GM23338 (cell line): ENCODE data around the gene FOXF1. TPM values are rescaled to one million over a fixed set of nuclear protein-coding genes. Genes with fewer than 3 reads are reported as not detected.

Source experiments
- ATAC-seq: fragments of 200-7000 bp; cut with Tn5 transposase; 3 replicates; pipeline ENCODE4 v1.9.1; 2020
- DNase-seq: peaks from one replicate; pipeline ENCODE4 v3.0.0-alpha.2; 2015; ENCODE audit warnings: low spot score
- H2AFZ ChIP-seq: fragments of 200-600 bp; sonication (generic); 2 replicates; pipeline ENCODE4 v1.8.0; 2016; ENCODE audit warnings: antibody characterized with exemption, mild to moderate bottlenecking, moderate library complexity
- H3F3A ChIP-seq: fragments of 200-600 bp; sonication (generic); replicated peaks from 2 replicates; pipeline ENCODE4 v1.8.0; 2017; ENCODE audit warnings: antibody characterized with exemption, mixed run types, low read depth
- H3K27ac ChIP-seq: fragments of 200-600 bp; sonication (generic); 2 replicates; pipeline ENCODE4 v1.6.1; 2016; ENCODE audit warnings: low read depth
- H3K27me3 ChIP-seq: fragments of 200-600 bp; sonication (generic); 2 replicates; pipeline ENCODE4 v1.8.0; 2016; ENCODE audit warnings: mild to moderate bottlenecking, mixed run types, moderate library complexity; ENCODE audit not compliant: insufficient read depth
- H3K36me3 ChIP-seq: fragments of 200-600 bp; sonication (generic); 2 replicates; pipeline ENCODE4 v1.8.0; 2016; ENCODE audit warnings: mild to moderate bottlenecking; ENCODE audit not compliant: insufficient read depth
- H3K4me1 ChIP-seq: fragments of 200-600 bp; sonication (generic); 2 replicates; pipeline ENCODE4 v1.8.0; 2016; ENCODE audit warnings: mild to moderate bottlenecking, moderate library complexity; ENCODE audit not compliant: insufficient read depth
- H3K4me2 ChIP-seq: fragments of 200-600 bp; sonication (generic); 2 replicates; pipeline ENCODE4 v1.7.1; 2017; ENCODE audit warnings: mixed run types
- H3K4me3 ChIP-seq: fragments of 200-600 bp; sonication (generic); 2 replicates; pipeline ENCODE4 v1.6.1; 2016; ENCODE audit warnings: mixed run types
- H3K79me2 ChIP-seq: fragments of 200-600 bp; sonication (generic); replicated peaks from 2 replicates; pipeline ENCODE4 v1.8.0; 2017; ENCODE audit warnings: mild to moderate bottlenecking; ENCODE audit not compliant: insufficient read depth
- H3K9me2 ChIP-seq: fragments of 200-600 bp; sonication (generic); 2 replicates; pipeline ENCODE4 v1.8.0; 2017; ENCODE audit not compliant: insufficient read depth
- H4K20me1 ChIP-seq: fragments of 200-600 bp; sonication (generic); replicated peaks from 2 replicates; pipeline ENCODE4 v1.8.0; 2017; ENCODE audit warnings: mild to moderate bottlenecking; ENCODE audit not compliant: insufficient read depth
- H3K27ac Mint-ChIP-seq: 2 replicates; pipeline ENCODE4 v1.8.0; 2020; ENCODE audit warnings: inconsistent platforms, mild to moderate bottlenecking, moderate library complexity, mixed read lengths
- H3K27me3 Mint-ChIP-seq: 3 replicates; pipeline ENCODE4 v1.8.0; 2022; ENCODE audit warnings: low read depth, mild to moderate bottlenecking, moderate library complexity, mixed read lengths, inconsistent platforms; ENCODE audit not compliant: insufficient read depth, poor library complexity
- H3K36me3 Mint-ChIP-seq: 3 replicates; pipeline ENCODE4 v1.8.0; 2021; ENCODE audit warnings: low read depth, mild to moderate bottlenecking, inconsistent platforms, moderate library complexity, mixed read lengths
- H3K4me1 Mint-ChIP-seq: 3 replicates; pipeline ENCODE4 v1.8.0; 2020; ENCODE audit warnings: mild to moderate bottlenecking, inconsistent platforms, mixed read lengths
- H3K4me3 Mint-ChIP-seq: 3 replicates; pipeline ENCODE4 v1.8.0; 2021; ENCODE audit warnings: moderate library complexity, mild to moderate bottlenecking, inconsistent platforms, mixed read lengths
- H3K9me3 Mint-ChIP-seq: 3 replicates; pipeline ENCODE4 v1.8.0; 2020; ENCODE audit warnings: moderate library complexity, mild to moderate bottlenecking, inconsistent platforms, mixed read lengths
- CREB1 ChIP-seq: fragments of 250-450 bp; sonication (Bioruptor Pico); IDR thresholded peaks from 2 replicates; pipeline ENCODE4 v1.5.0; 2020; ENCODE audit warnings: low read depth, mild to moderate bottlenecking, moderate library complexity
- ETS1 ChIP-seq: IDR thresholded peaks from 2 replicates; pipeline ENCODE4 v1.6.1; 2016; ENCODE audit warnings: antibody characterized with exemption
- EZH2 ChIP-seq: fragments of 200-600 bp; sonication (generic); IDR thresholded peaks from one replicate; pipeline ENCODE4 v1.8.0; 2017; ENCODE audit warnings: antibody characterized with exemption, mild to moderate bottlenecking, low read depth; ENCODE audit not compliant: unreplicated experiment
- EZH2phosphoT487 ChIP-seq: fragments of 200-600 bp; sonication (generic); IDR thresholded peaks from one replicate; pipeline ENCODE4 v1.8.1; 2018; ENCODE audit warnings: antibody characterized with exemption; ENCODE audit not compliant: unreplicated experiment
- ZNF462 ChIP-seq: fragments of 250-450 bp; sonication (Bioruptor Pico); IDR thresholded peaks from 2 replicates; pipeline ENCODE4 v1.5.0; 2020; ENCODE audit warnings: mild to moderate bottlenecking, moderate library complexity
- polyA plus RNA-seq: library from polyadenylated mRNA; unstranded; fragments of >200 nt; fragmentation: Nextera tagmentation; extraction: Ambion mirVana; gene quantifications from 2 replicates; pipeline ENCODE4 v1.2.1, GENCODE V29; 2016
- total RNA-seq: library from RNA; depleted of rRNA; stranded (reverse); fragments of >200 nt; shearing (Covaris generic); gene quantifications from 2 replicates; pipeline ENCODE4 v1.2.3, GENCODE V29; 2014
- TF ChIP-seq, protein P1 (sequence below), 2 experiments: fragments of 200-600 bp in 1 of 2; sonication (generic) in 1 of 2; conservative IDR thresholded peaks; 2 replicates each; pipeline versions ENCODE4 v1.5.1 to v1.6.1; 2016 to 2017; ENCODE audit warnings: antibody characterized with exemption in 2 of 2, low read depth in 2 of 2, mild to moderate bottlenecking in 2 of 2, moderate library complexity in 1 of 2
- TF ChIP-seq, protein P2 (sequence below): IDR thresholded peaks from one replicate; pipeline ENCODE4 v1.6.1; 2018; ENCODE audit warnings: antibody characterized with exemption; ENCODE audit not compliant: unreplicated experiment

FOXF1 gene
- total and polyA plus RNA-seq, 2 experiments from 2014 or later, result 0.10 to 0.15 TPM

- no peaks in the 10 kb centered on the region for H3F3A ChIP-seq
- H3K27me3 ChIP-seq, result no peaks in the 10 kb centered on the region
- Mint-ChIP-seq H3K27ac (no peak overlapping the region), H3K9me3 (no peaks in the 10 kb centered on the region), H3K36me3 (peaks cover 10% of the 10 kb centered on the region; the same call in 2 of the 3 replicates), H3K4me3 (no peak overlapping the region), H3K4me1 (no peaks in the 10 kb centered on the region), H3K27me3 (peaks cover 3% of the 10 kb centered on the region)
- no peak overlapping the region for H3K27ac ChIP-seq
- no peaks in the 10 kb centered on the region for H3K9me2 ChIP-seq
- H3K4me2 ChIP-seq, result no peak overlapping the region
- no peak overlapping the region for H2AFZ ChIP-seq
- H3K36me3 ChIP-seq, result no peaks in the 10 kb centered on the region; the same call in 1 of the 2 replicates
- no peaks in the 10 kb centered on the region for H3K4me1 ChIP-seq
- no peaks in the 10 kb centered on the region for H4K20me1 ChIP-seq
- no peak overlapping the region for H3K4me3 ChIP-seq
- TF ChIP-seq, protein P1, sequence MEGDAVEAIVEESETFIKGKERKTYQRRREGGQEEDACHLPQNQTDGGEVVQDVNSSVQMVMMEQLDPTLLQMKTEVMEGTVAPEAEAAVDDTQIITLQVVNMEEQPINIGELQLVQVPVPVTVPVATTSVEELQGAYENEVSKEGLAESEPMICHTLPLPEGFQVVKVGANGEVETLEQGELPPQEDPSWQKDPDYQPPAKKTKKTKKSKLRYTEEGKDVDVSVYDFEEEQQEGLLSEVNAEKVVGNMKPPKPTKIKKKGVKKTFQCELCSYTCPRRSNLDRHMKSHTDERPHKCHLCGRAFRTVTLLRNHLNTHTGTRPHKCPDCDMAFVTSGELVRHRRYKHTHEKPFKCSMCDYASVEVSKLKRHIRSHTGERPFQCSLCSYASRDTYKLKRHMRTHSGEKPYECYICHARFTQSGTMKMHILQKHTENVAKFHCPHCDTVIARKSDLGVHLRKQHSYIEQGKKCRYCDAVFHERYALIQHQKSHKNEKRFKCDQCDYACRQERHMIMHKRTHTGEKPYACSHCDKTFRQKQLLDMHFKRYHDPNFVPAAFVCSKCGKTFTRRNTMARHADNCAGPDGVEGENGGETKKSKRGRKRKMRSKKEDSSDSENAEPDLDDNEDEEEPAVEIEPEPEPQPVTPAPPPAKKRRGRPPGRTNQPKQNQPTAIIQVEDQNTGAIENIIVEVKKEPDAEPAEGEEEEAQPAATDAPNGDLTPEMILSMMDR (conservative IDR thresholded peaks at IDR 0.05; ENCODE audit: low read depth in 2 of 2), result no peak
- TF ChIP-seq, protein P2, sequence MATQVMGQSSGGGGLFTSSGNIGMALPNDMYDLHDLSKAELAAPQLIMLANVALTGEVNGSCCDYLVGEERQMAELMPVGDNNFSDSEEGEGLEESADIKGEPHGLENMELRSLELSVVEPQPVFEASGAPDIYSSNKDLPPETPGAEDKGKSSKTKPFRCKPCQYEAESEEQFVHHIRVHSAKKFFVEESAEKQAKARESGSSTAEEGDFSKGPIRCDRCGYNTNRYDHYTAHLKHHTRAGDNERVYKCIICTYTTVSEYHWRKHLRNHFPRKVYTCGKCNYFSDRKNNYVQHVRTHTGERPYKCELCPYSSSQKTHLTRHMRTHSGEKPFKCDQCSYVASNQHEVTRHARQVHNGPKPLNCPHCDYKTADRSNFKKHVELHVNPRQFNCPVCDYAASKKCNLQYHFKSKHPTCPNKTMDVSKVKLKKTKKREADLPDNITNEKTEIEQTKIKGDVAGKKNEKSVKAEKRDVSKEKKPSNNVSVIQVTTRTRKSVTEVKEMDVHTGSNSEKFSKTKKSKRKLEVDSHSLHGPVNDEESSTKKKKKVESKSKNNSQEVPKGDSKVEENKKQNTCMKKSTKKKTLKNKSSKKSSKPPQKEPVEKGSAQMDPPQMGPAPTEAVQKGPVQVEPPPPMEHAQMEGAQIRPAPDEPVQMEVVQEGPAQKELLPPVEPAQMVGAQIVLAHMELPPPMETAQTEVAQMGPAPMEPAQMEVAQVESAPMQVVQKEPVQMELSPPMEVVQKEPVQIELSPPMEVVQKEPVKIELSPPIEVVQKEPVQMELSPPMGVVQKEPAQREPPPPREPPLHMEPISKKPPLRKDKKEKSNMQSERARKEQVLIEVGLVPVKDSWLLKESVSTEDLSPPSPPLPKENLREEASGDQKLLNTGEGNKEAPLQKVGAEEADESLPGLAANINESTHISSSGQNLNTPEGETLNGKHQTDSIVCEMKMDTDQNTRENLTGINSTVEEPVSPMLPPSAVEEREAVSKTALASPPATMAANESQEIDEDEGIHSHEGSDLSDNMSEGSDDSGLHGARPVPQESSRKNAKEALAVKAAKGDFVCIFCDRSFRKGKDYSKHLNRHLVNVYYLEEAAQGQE, result no peak
- TF ChIP-seq CREB1 (CRISPR knock-in tag) (no peak), EZH2phosphoT487 (no peak), ETS1 (no peak), ZNF462 (CRISPR knock-in tag) (no peak), EZH2 (no peak)
- H3K79me2 ChIP-seq, result no peaks in the 10 kb centered on the region
- ATAC-seq (no peak), DNase-seq (no peak)
Measured at GRCh38 chr16:86538196-86538780, 28.0 kb downstream of the FOXF1 start.
